Prostate gland (tissue), 2 donors: Measurements from ENCODE around the gene TBX4.

Source experiments
- POLR2A ChIP-seq: fragments of 450-650 bp; IDR thresholded peaks from one replicate; pipeline ENCODE4 v1.6.1; 2016; ENCODE audit warnings: antibody characterized with exemption, mild to moderate bottlenecking
- POLR2AphosphoS5 ChIP-seq: sonication (generic); formaldehyde crosslinking; IDR thresholded peaks from one replicate; pipeline ENCODE4 v1.6.1; 2017; ENCODE audit warnings: antibody characterized with exemption
- TF ChIP-seq, protein P1 (sequence below), 4 experiments: fragments of 200-600 bp in 2 of 4; fragments of 450-650 bp in 2 of 4; sonication (generic) in 2 of 4; IDR thresholded peaks; 1 replicate in 3 of 4; 2 replicates in 1 of 4; pipeline ENCODE4 v1.5.1; 2016 to 2019; ENCODE audit warnings: antibody characterized with exemption in 4 of 4, mild to moderate bottlenecking in 2 of 4, moderate library complexity in 2 of 4

DNA sequence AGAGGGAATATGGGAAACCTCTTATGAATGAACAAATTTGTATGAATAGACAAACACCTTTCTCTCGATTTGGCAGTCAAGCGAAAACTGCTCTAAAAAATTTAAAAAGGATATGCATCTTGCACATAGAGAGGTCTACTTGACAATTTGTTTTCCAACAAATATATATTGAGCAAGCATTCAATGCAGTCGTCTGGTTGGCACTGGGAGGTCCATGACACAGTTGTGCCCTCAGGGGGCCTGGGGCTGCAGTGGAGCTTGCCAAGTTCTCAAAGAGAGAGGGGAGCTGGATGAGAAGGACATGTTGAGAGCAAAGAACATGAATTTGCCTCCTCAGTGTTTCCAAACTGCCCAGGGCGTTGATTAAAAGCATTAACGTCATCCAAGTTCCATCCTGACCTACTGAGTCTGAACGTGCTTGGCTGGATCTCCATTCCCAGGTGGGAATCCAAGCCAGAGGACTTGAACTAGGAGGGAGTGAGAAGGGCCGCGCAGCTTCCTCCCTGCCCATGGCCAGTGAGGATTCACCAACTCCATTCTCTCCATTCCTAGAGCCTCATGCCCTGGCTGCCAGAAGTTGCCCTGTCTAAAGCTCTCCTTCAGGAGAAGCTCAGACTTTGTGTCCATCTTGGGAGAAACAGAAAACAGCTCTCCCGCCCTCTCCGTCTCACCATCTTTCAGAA lies 28.1 kb upstream of the TBX4 start:
- TF ChIP-seq POLR2A (no peak), POLR2AphosphoS5 (no peak)
- TF ChIP-seq, protein P1, sequence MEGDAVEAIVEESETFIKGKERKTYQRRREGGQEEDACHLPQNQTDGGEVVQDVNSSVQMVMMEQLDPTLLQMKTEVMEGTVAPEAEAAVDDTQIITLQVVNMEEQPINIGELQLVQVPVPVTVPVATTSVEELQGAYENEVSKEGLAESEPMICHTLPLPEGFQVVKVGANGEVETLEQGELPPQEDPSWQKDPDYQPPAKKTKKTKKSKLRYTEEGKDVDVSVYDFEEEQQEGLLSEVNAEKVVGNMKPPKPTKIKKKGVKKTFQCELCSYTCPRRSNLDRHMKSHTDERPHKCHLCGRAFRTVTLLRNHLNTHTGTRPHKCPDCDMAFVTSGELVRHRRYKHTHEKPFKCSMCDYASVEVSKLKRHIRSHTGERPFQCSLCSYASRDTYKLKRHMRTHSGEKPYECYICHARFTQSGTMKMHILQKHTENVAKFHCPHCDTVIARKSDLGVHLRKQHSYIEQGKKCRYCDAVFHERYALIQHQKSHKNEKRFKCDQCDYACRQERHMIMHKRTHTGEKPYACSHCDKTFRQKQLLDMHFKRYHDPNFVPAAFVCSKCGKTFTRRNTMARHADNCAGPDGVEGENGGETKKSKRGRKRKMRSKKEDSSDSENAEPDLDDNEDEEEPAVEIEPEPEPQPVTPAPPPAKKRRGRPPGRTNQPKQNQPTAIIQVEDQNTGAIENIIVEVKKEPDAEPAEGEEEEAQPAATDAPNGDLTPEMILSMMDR (IDR thresholded peaks at IDR 0.05): no peak
